ENCODE data around the gene PDE7B. TPM values are rescaled to one million over a fixed set of nuclear protein-coding genes. Genes with fewer than 3 reads are reported as not detected.

PDE7B gene
- total and polyA plus RNA-seq, 2 donors (not counting 1 experiment from before 2014, with no cell fraction given), result 2.6 to 7.5 TPM

- peaks cover 17 to 40% of the 10 kb centered on the region in 2 donors for H3K4me1 ChIP-seq (ENCODE audit: control insufficient read depth in 2 of 2, insufficient read depth in 2 of 2, low read length in 2 of 2)
- TF ChIP-seq EZH2 (IDR thresholded peaks at IDR 0.05; ENCODE audit: borderline replicate concordance, insufficient read depth, low read depth, low read length, poor library complexity, severe bottlenecking), result no peak
- TF ChIP-seq, protein P1, sequence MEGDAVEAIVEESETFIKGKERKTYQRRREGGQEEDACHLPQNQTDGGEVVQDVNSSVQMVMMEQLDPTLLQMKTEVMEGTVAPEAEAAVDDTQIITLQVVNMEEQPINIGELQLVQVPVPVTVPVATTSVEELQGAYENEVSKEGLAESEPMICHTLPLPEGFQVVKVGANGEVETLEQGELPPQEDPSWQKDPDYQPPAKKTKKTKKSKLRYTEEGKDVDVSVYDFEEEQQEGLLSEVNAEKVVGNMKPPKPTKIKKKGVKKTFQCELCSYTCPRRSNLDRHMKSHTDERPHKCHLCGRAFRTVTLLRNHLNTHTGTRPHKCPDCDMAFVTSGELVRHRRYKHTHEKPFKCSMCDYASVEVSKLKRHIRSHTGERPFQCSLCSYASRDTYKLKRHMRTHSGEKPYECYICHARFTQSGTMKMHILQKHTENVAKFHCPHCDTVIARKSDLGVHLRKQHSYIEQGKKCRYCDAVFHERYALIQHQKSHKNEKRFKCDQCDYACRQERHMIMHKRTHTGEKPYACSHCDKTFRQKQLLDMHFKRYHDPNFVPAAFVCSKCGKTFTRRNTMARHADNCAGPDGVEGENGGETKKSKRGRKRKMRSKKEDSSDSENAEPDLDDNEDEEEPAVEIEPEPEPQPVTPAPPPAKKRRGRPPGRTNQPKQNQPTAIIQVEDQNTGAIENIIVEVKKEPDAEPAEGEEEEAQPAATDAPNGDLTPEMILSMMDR (IDR thresholded peaks at IDR 0.05), result no peak
- intact Hi-C loops (cut with micrococcal nuclease), result loop anchor here (5.0 to 10.0 kb wide), 2 partner anchors 52 to 439 kb away; no protein-coding TSS in a partner anchor
- Mint-ChIP-seq H3K9me3 (ENCODE audit: insufficient read depth) (no peaks in the 10 kb centered on the region), H3K27me3 (no peaks in the 10 kb centered on the region), H3K4me1 (peaks cover 50% of the 10 kb centered on the region), H3K4me3 (peak overlapping the region; percentile 60), H3K27ac (no peak overlapping the region)
- ChIA-PET CTCF (interaction anchor here (1.1 to 1.4 kb wide), 3 partner anchors 28 to 56 kb away, joined by 3 to 6 read pairs (median 5); no protein-coding TSS in a partner anchor), POLR2A (no interaction called here)
- peak overlapping the region in 2 of 5 experiments; percentile 76 to 82 for H3K4me3 ChIP-seq (ENCODE audit: control extremely low read depth in 1 of 5, extremely low read depth in 1 of 5, insufficient read depth in 1 of 5, low read depth in 2 of 5, low read length in 4 of 5)
- H3K27ac ChIP-seq (ENCODE audit: low read length in 2 of 2), result peak overlapping the region in 1 of 2 donors; percentile 12
- H3K27me3 ChIP-seq (replicated peaks in 1 of 4; ENCODE audit: control extremely low read depth in 1 of 4, control insufficient read depth in 3 of 4, insufficient read depth in 4 of 4, low read length in 3 of 4), result no peaks in the 10 kb centered on the region
- no peak overlapping the region for H2AFZ ChIP-seq (ENCODE audit: insufficient read depth, low read depth, low read length, poor library complexity, severe bottlenecking)
- H4K20me1 ChIP-seq (ENCODE audit: control insufficient read depth, insufficient read depth, low read length, poor library complexity, severe bottlenecking), result no peaks in the 10 kb centered on the region
- H3K4me2 ChIP-seq (replicated peaks; ENCODE audit: low read depth, low read length, poor library complexity, severe bottlenecking), result peak overlapping the region; percentile 85
- peaks cover 0 to 2% of the 10 kb centered on the region in 2 experiments for H3K36me3 ChIP-seq (replicated peaks in 1 of 2; ENCODE audit: control extremely low read depth in 1 of 2, control insufficient read depth in 1 of 2, extremely low read depth in 1 of 2, insufficient read depth in 2 of 2, low read length in 1 of 2)
- 93% methylated on average over 5 of the region's 5 CpGs for WGBS (ENCODE audit: insufficient coverage)
- no peaks in the 10 kb centered on the region for H3K9me3 ChIP-seq (ENCODE audit: control extremely low read depth in 1 of 3, control insufficient read depth in 2 of 3, insufficient read depth in 1 of 3, low read length in 2 of 3)
- DNase-seq (no peak), ATAC-seq (ENCODE audit: low read depth) (no peak)
- peaks cover 13% of the 10 kb centered on the region for H3K79me2 ChIP-seq (ENCODE audit: control insufficient read depth, insufficient read depth, low read length)
- peak overlapping the region; percentile 24 for H3K9ac ChIP-seq (ENCODE audit: low read length)
These were observed 1.7 kb downstream of the PDE7B start for GRCh38 chr6:135853227-135853626.

GRCh38 chr6:135853986-135854385 is 2.5 kb downstream of the PDE7B start:
- Histone ChIP-seq H3K4me2 (replicated peaks; ENCODE audit: low read depth, low read length, poor library complexity, severe bottlenecking) (peak overlapping the region; percentile 29), H2AFZ (ENCODE audit: insufficient read depth, low read depth, low read length, poor library complexity, severe bottlenecking) (no peak overlapping the region), H3K79me2 (ENCODE audit: control insufficient read depth, insufficient read depth, low read length) (peaks cover 13% of the 10 kb centered on the region), H3K4me1 (ENCODE audit: control insufficient read depth in 2 of 2, insufficient read depth in 2 of 2, low read length in 2 of 2) (peaks cover 17 to 40% of the 10 kb centered on the region in 2 donors), H3K36me3 (replicated peaks in 1 of 2; ENCODE audit: control extremely low read depth in 1 of 2, control insufficient read depth in 1 of 2, extremely low read depth in 1 of 2, insufficient read depth in 2 of 2, low read length in 1 of 2) (peaks cover 0 to 2% of the 10 kb centered on the region in 2 experiments), H4K20me1 (ENCODE audit: control insufficient read depth, insufficient read depth, low read length, poor library complexity, severe bottlenecking) (no peaks in the 10 kb centered on the region), H3K9ac (ENCODE audit: low read length) (no peak overlapping the region), H3K9me3 (ENCODE audit: control extremely low read depth in 1 of 3, control insufficient read depth in 2 of 3, insufficient read depth in 1 of 3, low read length in 2 of 3) (no peaks in the 10 kb centered on the region), H3K4me3 (ENCODE audit: control extremely low read depth in 1 of 5, extremely low read depth in 1 of 5, insufficient read depth in 1 of 5, low read depth in 2 of 5, low read length in 4 of 5) (no peak overlapping the region), H3K27me3 (replicated peaks in 1 of 4; ENCODE audit: control extremely low read depth in 1 of 4, control insufficient read depth in 3 of 4, insufficient read depth in 4 of 4, low read length in 3 of 4) (no peaks in the 10 kb centered on the region), H3K27ac (ENCODE audit: low read length in 2 of 2) (peak overlapping the region in 1 of 2 donors; percentile 24)
- DNase-seq (no peak), ATAC-seq (ENCODE audit: low read depth) (no peak)
- TF ChIP-seq, protein P1 (IDR thresholded peaks at IDR 0.05), result no peak
- no peak for TF ChIP-seq EZH2 (IDR thresholded peaks at IDR 0.05; ENCODE audit: borderline replicate concordance, insufficient read depth, low read depth, low read length, poor library complexity, severe bottlenecking)
- WGBS (ENCODE audit: insufficient coverage), result 71% methylated on average over 1 of the region's 1 CpG
- Mint-ChIP-seq H3K9me3 (ENCODE audit: insufficient read depth) (no peaks in the 10 kb centered on the region), H3K4me1 (peaks cover 50% of the 10 kb centered on the region), H3K27ac (peak overlapping the region; percentile 59), H3K4me3 (peak overlapping the region; percentile 6), H3K27me3 (no peaks in the 10 kb centered on the region)
- CTCF ChIA-PET, result interaction anchor here (1.3 to 1.4 kb wide), 2 partner anchors 27 to 56 kb away, joined by 5 to 6 read pairs; no protein-coding TSS in a partner anchor
- intact Hi-C loops (cut with micrococcal nuclease), result loop anchor here (5.0 to 10.0 kb wide), 2 partner anchors 51 to 438 kb away; no protein-coding TSS in a partner anchor
- POLR2A ChIA-PET, result no interaction called here
